Psoas muscle (tissue), 8 donors: ENCODE results near the gene OR7G3. TPM values are rescaled to one million over a fixed set of nuclear protein-coding genes. Genes with fewer than 3 reads are reported as not detected.

Experiments
- ATAC-seq, 4 donors: fragments of 200-7000 bp; cut with Tn5 transposase; one replicate each; pipeline ENCODE4 v1.9.1; 2020; ENCODE audit warnings: moderate library complexity in 3 of 4, mild to moderate bottlenecking in 2 of 4
- DNase-seq, 2 donors: peaks; one replicate each; pipeline ENCODE4 v3.0.0-alpha.2; 2020
- H3K27ac ChIP-seq: fragments of 200-600 bp; one replicate; pipeline ENCODE4 v1.8.0; 2022
- H3K27me3 ChIP-seq, 3 donors: fragments of 200-600 bp in 1 of 3; one replicate each; pipeline versions ENCODE4 v1.6.1 to v1.8.0; 2013 to 2022; ENCODE audit warnings: low read length in 2 of 3, mild to moderate bottlenecking in 2 of 3, moderate library complexity in 1 of 3; ENCODE audit not compliant: insufficient read depth in 3 of 3
- H3K36me3 ChIP-seq, 2 donors: fragments of 200-600 bp in 1 of 2; one replicate each; pipeline versions ENCODE4 v1.6.1 to v1.8.0; 2013 to 2022; ENCODE audit warnings: low read depth in 1 of 2, mild to moderate bottlenecking in 1 of 2, moderate library complexity in 1 of 2; ENCODE audit not compliant: insufficient read depth in 1 of 2
- H3K4me1 ChIP-seq: fragments of 200-600 bp; one replicate; pipeline ENCODE4 v1.8.0; 2022
- H3K4me3 ChIP-seq: fragments of 200-600 bp; one replicate; pipeline ENCODE4 v1.8.0; 2022; ENCODE audit warnings: mild to moderate bottlenecking
- H3K9me3 ChIP-seq: fragments of 200-600 bp; one replicate; pipeline ENCODE4 v1.8.0; 2022
- CTCF ChIP-seq: fragments of 200-600 bp; IDR thresholded peaks from one replicate; pipeline ENCODE4 v1.8.0; 2022; ENCODE audit warnings: antibody characterized with exemption
- WGBS, 3 donors: extraction: QIAGEN DNeasy Blood & Tissue Kit; methylation state at CpG; one replicate each; pipeline versions ENCODE4 v1.1.6 to v1.1.7; 2013; 5-methylcytosine and 5-hydroxymethylcytosine counted together
- intact Hi-C, 2 donors: fragments of 100-400 bp; cut with DNase I; formaldehyde crosslinking; loops; one replicate each; pipeline versions ENCODE4 v1.11.0 to v1.14.2; 2022
- polyA plus RNA-seq, 3 donors: library from polyadenylated mRNA; stranded (reverse); fragments of 200-250 nt; gene quantifications; one replicate each; pipeline ENCODE4 v1.2.3, GENCODE V29; 2013
- total RNA-seq, 4 donors: library from RNA; stranded (reverse); fragmentation: NEBNext Ultra II Directional in 2 of 4; extraction: Animal tissue kit (Norgen Biotek cat#: 25700) in 2 of 4; gene quantifications; one replicate each; pipeline versions ENCODE4 v1.2.1 to v1.2.4, GENCODE V29; 2021 to 2023
- donor health status: healthy with polysubstance abuse.
- donor health status: DM: no; HTN: no; CAD: no; lungs with moderate emphysema.
- donor health status: Bipolar disorder and iron deficiency.
- donor health status: healthy.
- donor health status: DM: yes; HTN: yes; CAD: no.
- donor health status: DM: no; HTN: no; CAD: no.
- donor health status: DM: no; HTN: no; CAD: no.
- donor health status: DM: yes; HTN: yes; CAD: no.

OR7G3 gene
- total and polyA plus RNA-seq, 7 donors: not detected

GRCh38 chr19:9086761-9087160 lies 40.0 kb downstream of the OR7G3 start, which contains the start of gene OR1M1:
OR1M1 (plus strand) TSS chr19:9087061; CDS start chr19:9093245, 6,184 bp downstream.
- intact Hi-C loops: no loop called here
- 33 to 57% (median 52%) methylated on average over 2 of the region's 2 CpGs for WGBS, 3 donors
- Histone ChIP-seq H3K4me1 (no peaks in the 10 kb centered on the region), H3K4me3 (no peak within 1 kb of the TSS), H3K27me3 (no peaks in the 10 kb centered on the region), H3K27ac (no peak within 1 kb of the TSS), H3K9me3 (no peaks in the 10 kb centered on the region), H3K36me3 (no peaks in the 10 kb centered on the region)
- no peak for ATAC-seq
- TF ChIP-seq CTCF: no peak
- no peak for DNase-seq

- TF ChIP-seq CTCF: no peak
- Histone ChIP-seq H3K4me1 (no peaks in the 10 kb centered on the region), H3K9me3 (no peaks in the 10 kb centered on the region), H3K36me3 (no peaks in the 10 kb centered on the region), H3K27ac (no peak overlapping the region), H3K4me3 (no peak overlapping the region), H3K27me3 (no peaks in the 10 kb centered on the region)
- no peak for DNase-seq
- 71 to 86% (median 78%) methylated on average over 4 of the region's 4 CpGs for WGBS, 3 donors
- intact Hi-C loops: loop anchor here in 1 of 2 donors (5.0 kb wide), 1 partner anchor 426 kb away; no protein-coding TSS in a partner anchor
- no peak for ATAC-seq
These were observed 48.1 kb downstream of the OR7G3 start for GRCh38 chr19:9078651-9079050.

- no peak for ATAC-seq
- Histone ChIP-seq H3K4me1 (no peaks in the 10 kb centered on the region), H3K4me3 (no peak overlapping the region), H3K36me3 (no peaks in the 10 kb centered on the region), H3K27ac (no peak overlapping the region), H3K9me3 (no peaks in the 10 kb centered on the region), H3K27me3 (no peaks in the 10 kb centered on the region)
- no peak for TF ChIP-seq CTCF
- WGBS, 3 donors: 25 to 32% (median 26%) methylated on average over 10 of the region's 10 CpGs
- intact Hi-C loops: loop anchor here in 1 of 2 donors (5.0 kb wide), 1 partner anchor 425 kb away; no protein-coding TSS in a partner anchor
- no peak for DNase-seq
These were observed 49.8 kb downstream of the OR7G3 start for GRCh38 chr19:9076901-9077300.

Other genes starting within 250 kb of the OR7G3 start
- under 1 TPM in 3 of 4 donors, not detected in 1; under 0.01 to 0.37 (median 0.02) TPM for gene MUC16, start 116.5 kb downstream of the OR7G3 start, total RNA-seq
- gene MUC16, start 116.5 kb downstream of the OR7G3 start, polyA plus RNA-seq: under 1 TPM in 2 of 3 donors, not detected in 1; 0.01 TPM
- not detected for gene OR1M1, start 39.9 kb downstream of the OR7G3 start, total RNA-seq
- gene OR1M1, start 39.9 kb downstream of the OR7G3 start, polyA plus RNA-seq: not detected
- not detected for gene OR7G2, start 19.5 kb downstream of the OR7G3 start, total RNA-seq
- not detected for gene OR7G2, start 19.5 kb downstream of the OR7G3 start, polyA plus RNA-seq
- gene OR7G1, start 11.2 kb downstream of the OR7G3 start, total RNA-seq: not detected
- not detected for gene OR7G1, start 11.2 kb downstream of the OR7G3 start, polyA plus RNA-seq
- 10 to 100 TPM; 13.7 to 23.6 (median 16.9) TPM for gene ZNF317, start 13.4 kb upstream of the OR7G3 start, total RNA-seq
- gene ZNF317, start 13.4 kb upstream of the OR7G3 start, polyA plus RNA-seq: 10 to 100 TPM; 14.3 to 22.5 (median 14.6) TPM
- under 1 TPM in 1 of 4 donors, not detected in 3; 0.24 TPM for gene OR7D2, start 52.0 kb upstream of the OR7G3 start, total RNA-seq
- gene OR7D2, start 52.0 kb upstream of the OR7G3 start, polyA plus RNA-seq: under 1 TPM; 0.03 to 0.09 (median 0.03) TPM
- gene OR7D4, start 92.6 kb upstream of the OR7G3 start, total RNA-seq: not detected
- gene OR7D4, start 92.6 kb upstream of the OR7G3 start, polyA plus RNA-seq: not detected
- not detected for gene OR7E24, start 124.0 kb upstream of the OR7G3 start, total RNA-seq
- gene OR7E24, start 124.0 kb upstream of the OR7G3 start, polyA plus RNA-seq: not detected
- 1 to 10 TPM; 1.5 to 2.9 (median 2.4) TPM for gene ZNF699, start 182.9 kb upstream of the OR7G3 start, total RNA-seq
- gene ZNF699, start 182.9 kb upstream of the OR7G3 start, polyA plus RNA-seq: 1 to 10 TPM in 2 of 3 donors, under 1 TPM in 1; 0.15 to 1.8 (median 1.0) TPM
- gene ZNF559, start 197.2 kb upstream of the OR7G3 start, total RNA-seq: 1 to 10 TPM; 1.5 to 8.6 (median 3.2) TPM
- 1 to 10 TPM; 2.6 to 4.4 (median 2.7) TPM for gene ZNF559, start 197.2 kb upstream of the OR7G3 start, polyA plus RNA-seq
- 1 to 10 TPM in 1 of 4 donors, under 1 TPM in 2, not detected in 1; 0.25 to 1.7 (median 0.34) TPM for gene ZNF177, start 236.1 kb upstream of the OR7G3 start, total RNA-seq
- under 1 TPM; 0.17 to 0.33 (median 0.29) TPM for gene ZNF177, start 236.1 kb upstream of the OR7G3 start, polyA plus RNA-seq